Adrenal gland (tissue), 5 donors: Measurements from ENCODE around the gene ARHGAP26.

ENCODE experiments used
- POLR2A ChIP-seq, 2 donors: fragments of 450-650 bp; IDR thresholded peaks; one replicate each; pipeline ENCODE4 v1.6.1; 2017; ENCODE audit warnings: antibody characterized with exemption in 2 of 2, mild to moderate bottlenecking in 2 of 2, moderate library complexity in 1 of 2
- TF ChIP-seq, protein P1 (sequence below), 6 experiments: fragments of 450-650 bp in 4 of 6; fragments of 200-600 bp in 2 of 6; sonication (generic) in 1 of 6; IDR thresholded peaks; 1 replicate in 5 of 6; 2 replicates in 1 of 6; pipeline versions ENCODE4 v1.5.1 to v1.8.0; 2016 to 2021; ENCODE audit warnings: antibody characterized with exemption in 6 of 6, mild to moderate bottlenecking in 2 of 6, moderate library complexity in 1 of 6
- donor health status: DM: no; HTN: no; CAD: no.

DNA sequence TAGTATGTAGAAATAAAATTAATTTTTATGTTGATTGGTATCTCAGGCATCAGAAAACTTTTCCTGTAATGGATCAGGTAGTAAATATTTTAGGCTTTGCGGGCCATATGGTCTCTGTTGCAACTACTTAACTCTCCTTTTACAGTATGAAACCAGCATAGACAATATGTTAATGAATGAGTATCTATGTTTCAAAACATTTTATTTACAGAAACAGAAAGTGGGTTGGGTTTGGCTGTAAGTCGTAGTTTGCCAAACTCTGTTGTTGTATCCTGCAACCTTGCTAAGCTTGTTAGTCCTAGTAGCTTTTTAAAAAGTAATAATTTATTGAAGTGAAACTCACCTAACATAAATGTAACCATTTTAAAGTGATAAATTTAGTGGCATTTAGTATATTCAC is 501.3 kb downstream of the ARHGAP26 start:
- TF ChIP-seq, protein P1, sequence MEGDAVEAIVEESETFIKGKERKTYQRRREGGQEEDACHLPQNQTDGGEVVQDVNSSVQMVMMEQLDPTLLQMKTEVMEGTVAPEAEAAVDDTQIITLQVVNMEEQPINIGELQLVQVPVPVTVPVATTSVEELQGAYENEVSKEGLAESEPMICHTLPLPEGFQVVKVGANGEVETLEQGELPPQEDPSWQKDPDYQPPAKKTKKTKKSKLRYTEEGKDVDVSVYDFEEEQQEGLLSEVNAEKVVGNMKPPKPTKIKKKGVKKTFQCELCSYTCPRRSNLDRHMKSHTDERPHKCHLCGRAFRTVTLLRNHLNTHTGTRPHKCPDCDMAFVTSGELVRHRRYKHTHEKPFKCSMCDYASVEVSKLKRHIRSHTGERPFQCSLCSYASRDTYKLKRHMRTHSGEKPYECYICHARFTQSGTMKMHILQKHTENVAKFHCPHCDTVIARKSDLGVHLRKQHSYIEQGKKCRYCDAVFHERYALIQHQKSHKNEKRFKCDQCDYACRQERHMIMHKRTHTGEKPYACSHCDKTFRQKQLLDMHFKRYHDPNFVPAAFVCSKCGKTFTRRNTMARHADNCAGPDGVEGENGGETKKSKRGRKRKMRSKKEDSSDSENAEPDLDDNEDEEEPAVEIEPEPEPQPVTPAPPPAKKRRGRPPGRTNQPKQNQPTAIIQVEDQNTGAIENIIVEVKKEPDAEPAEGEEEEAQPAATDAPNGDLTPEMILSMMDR (IDR thresholded peaks at IDR 0.05) = no peak
- no peak for TF ChIP-seq POLR2A (IDR thresholded peaks at IDR 0.05)
